ENCODE measurements around the gene NSG1.

GRCh38 chr4:4440333-4441061 is 53.6 kb downstream of the NSG1 start:
- TF ChIP-seq CTCF (IDR thresholded peaks at IDR 0.05; ENCODE audit: poor library complexity) (no peak), EZH2 (IDR thresholded peaks at IDR 0.05; ENCODE audit: borderline replicate concordance) (no peak)
